ENCODE data around the gene GOLGA8Q.
"Not testable (repeated sequence)": the region's sequence is repeated elsewhere in the genome, so short reads cannot be mapped to it uniquely, and the experiment has no call there.

The GOLGA8Q gene, protein sequence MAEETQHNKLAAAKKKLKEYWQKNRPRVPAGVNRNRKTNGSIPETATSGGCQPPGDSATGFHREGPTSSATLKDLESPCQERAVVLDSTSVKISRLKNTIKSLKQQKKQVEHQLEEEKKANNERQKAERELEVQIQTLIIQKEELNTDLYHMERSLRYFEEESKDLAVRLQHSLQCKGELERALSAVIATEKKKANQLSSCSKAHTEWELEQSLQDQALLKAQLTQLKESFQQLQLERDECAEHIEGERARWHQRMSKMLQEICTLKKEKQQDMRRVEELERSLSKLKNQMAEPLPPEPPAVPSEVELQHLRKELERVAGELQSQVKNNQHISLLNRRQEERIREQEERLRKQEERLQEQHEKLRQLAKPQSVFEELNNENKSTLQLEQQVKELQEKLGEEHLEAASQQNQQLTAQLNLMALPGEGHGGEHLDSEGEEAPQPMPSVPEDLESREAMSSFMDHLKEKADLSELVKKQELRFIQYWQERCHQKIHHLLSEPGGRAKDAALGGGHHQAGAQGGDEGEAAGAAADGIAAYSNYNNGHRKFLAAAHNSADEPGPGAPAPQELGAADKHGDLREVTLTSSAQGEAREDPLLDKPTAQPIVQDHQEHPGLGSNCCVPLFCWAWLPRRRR

GRCh38 chr15:30551750-30552149 is at the start of gene GOLGA8Q:
GOLGA8Q (plus strand) TSS chr15:30552050; CDS start chr15:30552078, 28 bp downstream.
- DNase-seq (ENCODE audit: low spot score); H3K4me3 ChIP-seq; H3K27ac ChIP-seq: not testable (repeated sequence)

DNA sequence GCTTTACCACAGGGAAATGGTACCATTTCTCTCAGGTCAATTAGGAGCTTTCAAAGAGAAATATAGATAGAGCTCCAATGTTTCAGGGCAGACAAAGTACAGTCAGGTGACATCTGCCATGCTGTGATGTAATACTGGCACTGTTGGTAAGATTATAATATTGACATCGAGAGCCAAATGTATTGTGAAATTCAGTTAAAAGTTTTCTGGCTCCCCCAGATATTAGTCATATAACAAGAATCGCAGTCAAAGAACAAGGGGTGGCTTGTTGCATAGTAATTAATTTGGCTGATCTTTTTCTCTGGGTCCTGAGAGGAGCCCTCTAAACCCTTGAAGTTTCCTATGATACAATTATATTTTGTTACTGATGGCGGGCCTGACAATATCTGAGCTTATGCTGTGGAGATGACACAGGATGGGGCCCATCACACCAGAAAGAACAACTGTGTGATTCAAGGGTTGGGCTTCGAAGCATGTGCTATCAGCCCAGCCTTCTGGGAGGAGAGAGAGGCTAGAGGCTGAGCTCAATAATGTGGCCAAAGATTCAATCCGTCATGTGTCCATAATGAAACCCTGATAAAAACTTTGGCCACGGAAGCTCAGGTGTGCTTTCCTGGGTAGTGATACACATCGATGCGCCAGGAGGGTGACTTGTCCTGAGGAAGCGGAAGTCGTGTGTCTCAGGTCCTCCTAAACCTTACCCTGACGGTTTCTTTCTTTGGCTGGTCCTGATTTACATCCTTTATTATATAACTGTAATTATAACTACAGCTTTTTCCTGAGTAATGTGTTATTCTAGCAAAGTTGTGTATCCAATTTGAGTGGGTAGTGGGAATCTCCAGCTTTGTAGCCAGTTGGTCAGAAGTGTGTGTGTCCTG is 48.7 kb upstream of the GOLGA8Q start:
- not testable (repeated sequence) for H3K27ac ChIP-seq, H3K4me3 ChIP-seq
- DNase-seq (ENCODE audit: low spot score), result peak; percentile 22

GRCh38 chr15:30504162-30504843 is 47.5 kb upstream of the GOLGA8Q start:
- not testable (repeated sequence) for H3K27ac ChIP-seq; DNase-seq (ENCODE audit: low spot score); H3K4me3 ChIP-seq

DNA sequence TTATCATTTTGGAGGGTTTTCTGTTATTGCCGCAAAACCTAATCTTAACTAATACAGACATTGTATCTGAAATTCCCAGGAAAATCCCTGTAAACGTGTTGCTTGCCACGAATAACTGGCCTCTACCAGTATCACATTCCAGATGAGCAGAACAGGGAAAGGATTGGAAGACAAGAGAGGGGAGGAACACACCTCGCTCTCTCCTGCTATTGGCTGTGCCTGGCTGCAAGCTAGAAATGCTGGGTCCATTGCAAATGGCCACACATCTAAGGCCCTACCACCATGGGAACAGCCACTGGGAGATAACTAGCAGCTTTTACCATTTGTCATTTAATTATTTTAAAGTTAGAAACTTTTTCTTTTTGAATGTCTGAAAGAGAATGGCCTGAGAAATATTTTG is 37.3 kb upstream of the GOLGA8Q start:
- not testable (repeated sequence) for DNase-seq (ENCODE audit: low spot score); H3K27ac ChIP-seq; H3K4me3 ChIP-seq

DNA sequence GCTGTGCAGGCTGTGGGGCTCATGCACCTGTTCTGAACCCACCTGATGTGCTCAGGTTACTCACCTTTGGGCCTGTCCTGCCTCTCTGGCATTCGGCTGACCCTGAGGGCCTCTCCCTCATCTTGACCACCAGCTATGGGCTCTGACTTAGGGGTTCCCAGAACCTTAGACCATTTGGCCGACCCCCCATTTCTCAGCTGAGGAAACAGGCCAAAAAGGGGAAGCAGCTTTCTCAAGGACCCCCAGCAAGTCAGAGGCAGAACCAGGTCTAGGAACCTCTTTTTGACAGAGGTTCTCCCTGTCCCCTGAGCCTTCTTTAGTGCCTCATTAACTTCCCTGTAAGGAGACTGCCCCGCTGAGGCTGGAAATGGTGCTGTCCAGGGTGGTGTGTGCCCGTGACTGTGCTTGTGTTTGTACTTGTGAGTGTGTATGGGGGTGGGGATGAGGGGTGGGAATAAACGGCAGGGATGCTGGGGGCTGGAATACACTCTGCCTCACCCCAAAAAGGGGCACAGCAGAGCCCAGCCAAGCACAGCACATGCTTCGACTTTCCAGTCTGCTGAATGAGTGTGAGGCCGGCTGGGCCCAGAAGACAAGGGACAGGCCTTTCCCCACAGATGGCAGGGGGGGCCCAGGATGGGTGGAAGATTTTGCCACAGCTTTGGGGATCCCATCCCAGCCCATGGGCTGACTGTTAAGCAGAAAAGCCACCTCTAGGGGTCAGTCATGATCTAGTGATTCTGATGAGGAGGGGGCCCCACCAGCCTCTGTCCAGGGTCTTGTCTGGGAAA is 28.2 kb upstream of the GOLGA8Q start:
- peak; percentile 24 for DNase-seq (ENCODE audit: low spot score)
- not testable (repeated sequence) for H3K27ac ChIP-seq, H3K4me3 ChIP-seq

DNA sequence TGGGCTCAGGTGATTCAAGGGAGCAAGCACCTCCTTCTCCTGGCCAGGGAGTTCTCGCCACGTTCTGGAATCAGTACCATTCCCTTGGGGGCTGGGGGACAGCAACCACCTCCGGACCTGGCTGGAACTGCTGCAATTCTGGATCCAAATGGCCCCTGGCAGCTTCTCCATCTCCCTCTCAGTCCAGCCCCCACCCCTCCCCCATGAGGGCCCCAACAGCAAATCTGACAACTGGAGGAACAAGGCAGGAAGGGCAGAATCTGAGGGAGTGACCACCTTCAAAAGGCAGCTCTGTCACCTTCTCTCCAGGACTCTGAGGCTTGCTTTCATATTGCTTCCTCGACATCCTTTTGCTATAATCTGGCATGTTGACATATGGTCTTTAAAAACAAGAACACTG is 25.9 kb upstream of the GOLGA8Q start:
- H3K4me3 ChIP-seq; DNase-seq (ENCODE audit: low spot score); H3K27ac ChIP-seq: not testable (repeated sequence)

GRCh38 chr15:30529049-30529448 is 22.8 kb upstream of the GOLGA8Q start:
- H3K4me3 ChIP-seq; DNase-seq (ENCODE audit: low spot score); H3K27ac ChIP-seq: not testable (repeated sequence)

DNA sequence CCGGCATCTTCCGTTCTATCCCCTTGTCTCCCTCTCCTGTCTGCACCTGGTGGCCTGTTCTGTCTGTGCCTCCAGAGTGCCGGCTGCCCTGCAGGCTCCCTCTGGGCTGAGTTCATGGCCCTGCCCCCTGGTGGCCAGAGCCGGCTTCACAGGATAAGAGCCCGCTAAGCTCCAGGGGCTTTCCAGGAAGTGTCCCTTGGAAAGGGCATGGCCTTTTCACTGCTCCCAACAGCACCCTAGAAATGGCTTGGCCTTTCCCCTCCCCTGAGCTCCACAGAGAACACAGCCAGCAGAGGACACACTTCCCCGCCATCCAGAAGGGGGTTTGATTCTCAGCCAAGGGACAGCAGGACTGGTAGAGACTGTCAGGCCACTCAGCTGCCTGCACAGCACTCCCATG is 15.1 kb downstream of the GOLGA8Q start:
- H3K4me3 ChIP-seq, result not testable (repeated sequence)
- DNase-seq (ENCODE audit: low spot score), result peak; percentile 65

GRCh38 chr15:30573012-30573491 is 21.2 kb downstream of the GOLGA8Q start:
- peak overlapping the region; percentile 59 for H3K4me3 ChIP-seq
- not testable (repeated sequence) for DNase-seq (ENCODE audit: low spot score); H3K27ac ChIP-seq

More for the DNA sequence above, 15.1 kb downstream of the GOLGA8Q start:
- H3K27ac ChIP-seq, result not testable (repeated sequence)

GRCh38 chr15:30579394-30579970 is 27.6 kb downstream of the GOLGA8Q start:
- H3K27ac ChIP-seq; H3K4me3 ChIP-seq; DNase-seq (ENCODE audit: low spot score): not testable (repeated sequence)

- H3K4me3 ChIP-seq, H3K27ac ChIP-seq: not testable (repeated sequence)
These were observed 28.9 kb downstream of the GOLGA8Q start for GRCh38 chr15:30580716-30581115.

GRCh38 chr15:30598953-30599352 is 47.1 kb downstream of the GOLGA8Q start:
- not testable (repeated sequence) for H3K4me3 ChIP-seq; DNase-seq (ENCODE audit: low spot score); H3K27ac ChIP-seq

More at GRCh38 chr15:30580716-30581115, 28.9 kb downstream of the GOLGA8Q start:
- not testable (repeated sequence) for DNase-seq (ENCODE audit: low spot score)

DNA sequence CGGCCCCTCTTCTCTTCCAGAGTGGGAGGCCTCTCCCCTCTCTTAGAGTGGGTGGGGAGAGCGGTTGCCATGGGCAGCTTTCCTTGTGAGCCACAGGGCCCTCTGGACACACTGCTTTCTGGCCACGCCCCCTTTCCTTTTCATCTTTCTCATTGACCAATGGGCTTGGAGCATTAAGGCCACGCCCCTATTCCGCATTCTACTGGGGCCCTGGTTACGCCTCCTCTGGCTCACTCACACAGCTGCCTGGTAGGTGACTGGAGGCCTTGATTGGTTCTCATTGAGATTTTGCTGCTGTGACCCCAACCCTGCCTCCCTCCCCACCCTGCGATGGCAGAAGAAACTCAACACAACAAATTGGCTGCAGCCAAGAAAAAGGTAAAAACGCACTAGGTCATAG is 51.9 kb downstream of the GOLGA8Q start, which contains the start of gene GOLGA8H:
Gene GOLGA8H, plus strand, starts transcription at position 233 of the 400 bp plus-strand sequence. Its CDS starts 98 bp downstream, at position 331.
- H3K4me3 ChIP-seq; H3K27ac ChIP-seq; DNase-seq (ENCODE audit: low spot score): not testable (repeated sequence)
